SU-DHL-6 (cell line): ENCODE results near the gene SBSN.

Experiments used
- H2AFZ ChIP-seq: fragments of 200-600 bp; sonication (generic); 2 replicates; pipeline ENCODE4 v1.6.1; 2014; ENCODE audit warnings: low read depth, mild to moderate bottlenecking, moderate library complexity, mixed read lengths, antibody characterized with exemption, low read length; ENCODE audit not compliant: severe bottlenecking
- H3F3A ChIP-seq: fragments of 200-600 bp; shearing (Covaris generic); 2 replicates; pipeline ENCODE4 v1.6.0; 2016; ENCODE audit warnings: antibody characterized with exemption, mild to moderate bottlenecking; ENCODE audit not compliant: insufficient read depth
- H3K27ac ChIP-seq: fragments of 200-600 bp; sonication (generic); 2 replicates; pipeline ENCODE4 v1.5.1; 2016; ENCODE audit warnings: low read depth, mild to moderate bottlenecking, low read length, moderate library complexity, mixed read lengths
- H3K27me3 ChIP-seq: fragments of 200-600 bp; sonication (generic), shearing (Covaris generic); 2 replicates; pipeline ENCODE4 v1.6.0; 2014; ENCODE audit warnings: mild to moderate bottlenecking, low read length
- H3K36me3 ChIP-seq: fragments of 200-600 bp; sonication (generic); 2 replicates; pipeline ENCODE4 v1.6.1; 2014; ENCODE audit warnings: mild to moderate bottlenecking, low read length, mixed read lengths
- H3K4me2 ChIP-seq: fragments of 300-600, 200-600 bp; shearing (Covaris generic), sonication (generic); 2 replicates; pipeline ENCODE4 v1.6.0; 2014; ENCODE audit warnings: low read length, low read depth, mild to moderate bottlenecking; ENCODE audit not compliant: poor library complexity, severe bottlenecking
- H3K4me3 ChIP-seq: fragments of 200-600 bp; sonication (generic); 2 replicates; pipeline ENCODE4 v1.5.1; 2014; ENCODE audit warnings: antibody characterized with exemption, low read length, mild to moderate bottlenecking, mixed read lengths; ENCODE audit not compliant: insufficient read depth, poor library complexity, severe bottlenecking
- H3K79me2 ChIP-seq: fragments of 200-600 bp; sonication (generic); 2 replicates; pipeline ENCODE4 v1.6.1; 2014; ENCODE audit warnings: mild to moderate bottlenecking, low read length, moderate library complexity; ENCODE audit not compliant: insufficient read depth
- H3K9ac ChIP-seq: fragments of 200-600 bp; sonication (generic); 2 replicates; pipeline ENCODE4 v1.7.0; 2014; ENCODE audit warnings: mild to moderate bottlenecking, low read length
- H3K9me2 ChIP-seq: fragments of 200-600 bp; sonication (generic); replicated peaks from 2 replicates; pipeline ENCODE4 v1.6.1; 2014; ENCODE audit warnings: low read length; ENCODE audit not compliant: insufficient read depth
- H3K9me3 ChIP-seq: fragments of 200-600 bp; sonication (generic); 2 replicates; pipeline ENCODE4 v1.6.1; 2014; ENCODE audit warnings: low read length, mixed read lengths; ENCODE audit not compliant: insufficient read depth
- H4K20me1 ChIP-seq: fragments of 200-600 bp; sonication (generic); 2 replicates; pipeline ENCODE4 v1.6.1; 2014; ENCODE audit warnings: low read depth, mild to moderate bottlenecking, antibody characterized with exemption, low read length, moderate library complexity, mixed read lengths
- CTCF ChIP-seq: fragments of 200-600 bp; sonication (generic); IDR thresholded peaks from one replicate; pipeline ENCODE4 v1.5.1; 2017; ENCODE audit warnings: antibody characterized with exemption, mild to moderate bottlenecking, low read length, moderate library complexity; ENCODE audit not compliant: insufficient read depth, poor library complexity, severe bottlenecking
- EZH2phosphoT487 ChIP-seq: fragments of 200-600 bp; sonication (generic), shearing (Covaris generic); conservative IDR thresholded peaks from 2 replicates; pipeline ENCODE4 v1.6.1; 2018; ENCODE audit warnings: mild to moderate bottlenecking, antibody characterized with exemption, low read length, moderate library complexity, mixed read lengths

Gene SBSN

DNA sequence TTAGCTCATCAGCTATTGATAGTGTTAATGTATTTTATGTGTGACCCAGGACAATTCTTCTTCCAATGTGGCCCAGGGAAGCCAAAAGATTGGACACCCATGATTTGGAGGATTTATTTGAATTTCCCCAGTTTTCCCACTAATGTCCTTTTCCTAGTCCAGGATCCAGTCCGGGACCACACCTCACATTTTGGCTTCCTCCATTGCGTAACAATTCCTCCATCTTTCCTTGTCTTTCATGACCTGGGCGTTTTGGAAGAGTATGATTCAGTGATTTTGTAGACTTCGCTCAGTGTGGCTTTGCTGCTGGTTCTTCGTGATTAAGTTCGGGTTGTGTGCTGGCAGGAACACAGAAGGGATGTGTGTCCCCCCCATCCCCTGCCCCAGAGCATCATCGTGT, 38.6 kb upstream of the SBSN start:
- Histone ChIP-seq H3K27ac (no peak overlapping the region), H3K79me2 (no peaks in the 10 kb centered on the region), H3K4me3 (no peak overlapping the region), H3K36me3 (no peaks in the 10 kb centered on the region), H3K9me3 (no peaks in the 10 kb centered on the region), H4K20me1 (no peaks in the 10 kb centered on the region), H3K27me3 (no peaks in the 10 kb centered on the region), H3F3A (no peaks in the 10 kb centered on the region), H3K4me2 (no peak overlapping the region), H2AFZ (no peak overlapping the region), H3K9ac (no peak overlapping the region), H3K9me2 (no peaks in the 10 kb centered on the region)
- no peak for TF ChIP-seq EZH2phosphoT487
- no peak for TF ChIP-seq CTCF

DNA sequence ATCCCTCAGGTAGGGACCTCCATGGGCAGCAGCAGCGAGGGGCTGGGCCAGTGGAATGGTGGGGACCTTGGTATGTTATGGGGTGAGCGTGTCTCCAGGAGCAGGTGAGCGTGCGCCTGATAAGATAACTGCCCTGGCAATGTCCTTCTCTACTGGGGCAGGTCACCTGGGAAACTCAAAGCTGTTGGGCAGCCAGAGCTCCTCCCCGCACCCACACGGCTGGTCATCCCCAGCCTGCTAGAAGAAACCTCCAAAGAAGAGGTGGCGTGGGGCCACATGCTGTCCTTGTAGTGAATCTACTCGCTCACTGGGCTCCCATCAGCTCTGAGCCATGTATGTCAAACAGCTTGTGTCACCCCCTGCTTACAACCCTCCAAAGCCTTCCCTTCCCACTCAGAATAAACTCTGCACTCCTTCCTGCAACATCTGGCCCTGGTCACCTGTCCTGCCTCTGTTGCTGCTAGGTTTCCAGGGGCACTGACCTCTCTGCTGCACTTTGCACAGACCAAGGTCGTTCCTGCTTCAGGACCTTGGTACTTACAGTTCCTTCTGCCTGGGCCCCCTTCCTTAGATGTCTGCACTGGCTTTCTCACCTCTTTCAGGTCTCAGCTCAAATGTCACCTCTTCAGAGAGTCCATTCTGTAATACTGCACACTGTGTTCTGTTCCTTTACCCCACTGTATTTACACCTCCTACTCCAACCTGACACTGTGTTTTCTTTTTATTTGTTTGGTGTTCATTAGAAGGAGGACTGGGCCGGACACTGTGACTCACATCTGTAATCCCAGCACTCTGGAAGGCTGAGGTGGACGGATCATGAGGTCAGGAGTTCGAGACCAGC, 37.1 kb upstream of the SBSN start:
- no peak overlapping the region for H2AFZ ChIP-seq
- H3K27ac ChIP-seq, result no peak overlapping the region
- no peaks in the 10 kb centered on the region for H3K79me2 ChIP-seq
- H3K9ac ChIP-seq, result no peak overlapping the region
- no peaks in the 10 kb centered on the region for H3K27me3 ChIP-seq
- no peaks in the 10 kb centered on the region for H3K9me2 ChIP-seq
- no peaks in the 10 kb centered on the region for H3K9me3 ChIP-seq
- no peak overlapping the region for H3K4me3 ChIP-seq
- TF ChIP-seq CTCF (no peak), EZH2phosphoT487 (no peak)
- no peak overlapping the region for H3K4me2 ChIP-seq
- no peaks in the 10 kb centered on the region for H3K36me3 ChIP-seq
- no peaks in the 10 kb centered on the region for H3F3A ChIP-seq
- H4K20me1 ChIP-seq, result no peaks in the 10 kb centered on the region

DNA sequence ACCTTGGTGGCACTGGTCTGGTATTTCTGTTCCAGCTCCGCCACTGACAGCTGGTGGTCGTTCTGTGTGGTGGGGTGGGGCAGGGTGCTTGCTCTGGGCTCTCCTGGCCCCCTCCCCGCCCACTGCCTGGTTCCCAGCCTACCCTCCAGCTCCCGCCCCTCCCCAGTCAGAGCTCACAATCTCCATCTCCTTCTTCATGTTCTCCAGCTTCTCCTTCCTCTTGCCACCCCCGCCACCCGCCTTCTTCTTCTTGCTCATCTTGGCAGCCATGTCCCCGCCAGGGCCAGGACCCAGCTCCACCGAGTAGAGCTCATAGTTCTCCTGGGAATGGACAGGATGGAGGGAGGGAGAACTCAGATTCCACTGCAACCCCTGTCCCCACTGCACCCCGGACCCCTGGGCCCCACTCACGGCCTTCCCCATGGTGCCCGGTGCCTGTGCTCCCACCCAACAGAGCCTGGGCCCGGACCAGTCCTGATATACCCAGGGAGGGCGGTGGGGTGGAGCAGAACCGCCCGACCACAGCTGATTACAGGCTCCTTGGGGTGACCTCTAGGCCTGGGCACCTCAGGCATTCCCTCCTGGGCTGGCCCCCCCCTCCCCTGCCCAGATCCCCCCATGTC, 35.2 kb upstream of the SBSN start, which contains the start of gene ATP4A:
ATP4A (minus strand) TSS at position 452 of the 623 bp plus-strand sequence; CDS start at position 423, 29 bp downstream.
- Histone ChIP-seq H3K4me3 (no peak within 1 kb of the TSS), H3K9me3 (no peaks in the 10 kb centered on the region), H3K36me3 (no peaks in the 10 kb centered on the region), H4K20me1 (no peaks in the 10 kb centered on the region), H3K4me2 (no peak within 1 kb of the TSS), H2AFZ (no peak within 1 kb of the TSS), H3K9ac (no peak within 1 kb of the TSS), H3K9me2 (no peaks in the 10 kb centered on the region), H3K79me2 (no peaks in the 10 kb centered on the region), H3K27me3 (no peaks in the 10 kb centered on the region), H3F3A (no peaks in the 10 kb centered on the region), H3K27ac (no peak within 1 kb of the TSS)
- TF ChIP-seq CTCF (no peak), EZH2phosphoT487 (no peak)
